Cortex of kidney (tissue), 1 donor: ENCODE measurements around the gene HOXB3.

ENCODE experiments used
- DNase-seq: peaks from one replicate; lab custom pipeline; 2025; lab: John Stamatoyannopoulos, UW

HOXB3 gene

DNA sequence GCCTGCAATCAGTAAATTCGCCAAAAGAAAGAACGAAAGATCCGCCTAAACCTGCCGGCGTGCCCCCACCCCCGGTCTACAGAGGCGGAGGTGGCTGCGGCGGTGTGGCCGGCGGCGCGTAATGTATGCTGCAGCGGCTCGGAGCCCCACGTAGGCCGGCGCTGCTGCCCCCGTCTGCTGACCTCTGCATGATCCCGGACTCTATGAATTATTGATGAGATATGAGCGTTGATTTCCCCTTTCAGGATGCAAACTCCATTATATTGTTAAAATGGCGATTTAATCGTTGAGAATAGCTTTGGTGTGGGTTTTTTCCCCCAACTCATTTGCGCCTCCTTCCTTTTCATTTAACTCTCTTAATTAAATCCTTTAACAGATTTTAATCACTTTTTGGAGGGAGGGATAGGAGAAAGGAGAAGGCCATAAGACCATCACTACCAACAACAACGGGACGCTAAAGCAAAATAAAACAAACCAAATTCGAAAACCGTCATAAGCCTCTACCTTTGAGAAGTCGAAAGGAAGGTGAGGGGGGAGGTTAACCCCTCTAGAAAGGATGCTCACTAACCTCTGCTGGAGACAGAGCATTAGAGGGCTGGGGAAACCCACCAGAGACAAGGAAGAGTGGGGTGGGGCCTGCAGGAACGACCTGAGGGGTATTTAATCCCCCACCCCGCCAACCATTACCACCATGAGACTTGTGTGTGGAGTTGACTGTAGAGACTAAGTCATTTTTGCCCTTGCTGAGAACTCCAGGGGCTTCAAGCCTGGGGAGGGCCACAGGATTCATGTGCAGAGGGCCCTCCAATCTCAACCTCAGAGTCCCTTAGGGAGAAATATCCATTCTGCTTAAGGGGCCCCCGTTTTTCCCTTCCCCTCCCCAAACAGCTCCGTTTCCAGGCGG lies 3.4 kb downstream of the HOXB3 start:
- no peak for DNase-seq

DNA sequence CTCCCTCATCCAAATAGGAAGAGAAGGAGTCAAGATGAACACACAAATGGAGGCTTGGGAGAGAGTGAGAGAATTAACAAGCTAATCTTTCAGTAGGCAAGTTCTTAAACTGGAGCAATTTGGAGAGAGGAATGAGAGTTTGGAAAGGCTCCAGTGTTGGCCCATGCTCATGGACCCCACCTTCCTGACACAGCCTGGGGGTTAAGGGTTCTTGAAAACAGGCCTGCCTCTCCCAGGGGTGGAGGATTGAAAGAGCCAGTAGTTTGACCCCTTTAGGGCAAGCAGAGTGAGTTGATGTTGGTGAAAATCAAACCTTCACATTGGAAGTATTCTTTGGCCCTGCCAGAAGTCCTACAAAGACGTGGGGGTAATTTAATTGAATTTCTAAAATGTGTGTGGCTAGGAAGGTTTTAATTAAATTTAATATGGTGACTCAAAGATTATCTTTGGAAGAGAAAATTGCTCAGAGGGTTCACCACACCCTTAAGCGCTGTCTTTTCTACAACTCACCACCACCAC lies 5.8 kb downstream of the HOXB3 start:
- no peak for DNase-seq

DNA sequence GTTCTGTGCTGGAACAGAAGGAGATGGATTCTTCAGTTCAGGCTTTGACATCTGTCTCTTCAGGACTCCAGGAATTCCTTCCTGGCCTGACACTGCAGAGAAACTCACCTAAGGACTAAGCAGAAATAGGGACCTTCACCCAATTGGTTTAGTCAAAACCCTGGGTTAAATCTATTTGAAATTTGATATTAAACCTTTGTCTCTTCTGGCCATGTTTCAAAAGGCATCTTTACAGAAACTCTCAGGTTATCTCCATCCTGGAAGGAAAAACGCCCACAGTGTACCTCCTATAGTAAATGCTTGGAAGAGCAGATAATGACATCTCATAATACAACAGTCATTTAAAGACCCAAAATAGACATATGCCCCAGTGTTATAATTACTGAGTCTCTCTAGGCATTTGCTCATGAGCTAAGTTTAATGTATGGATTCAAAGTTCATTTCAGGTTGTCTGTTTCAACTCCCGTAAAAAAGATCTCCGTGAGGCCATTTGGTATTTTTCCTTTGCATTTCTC lies 6.3 kb downstream of the HOXB3 start:
- DNase-seq, result no peak

DNA sequence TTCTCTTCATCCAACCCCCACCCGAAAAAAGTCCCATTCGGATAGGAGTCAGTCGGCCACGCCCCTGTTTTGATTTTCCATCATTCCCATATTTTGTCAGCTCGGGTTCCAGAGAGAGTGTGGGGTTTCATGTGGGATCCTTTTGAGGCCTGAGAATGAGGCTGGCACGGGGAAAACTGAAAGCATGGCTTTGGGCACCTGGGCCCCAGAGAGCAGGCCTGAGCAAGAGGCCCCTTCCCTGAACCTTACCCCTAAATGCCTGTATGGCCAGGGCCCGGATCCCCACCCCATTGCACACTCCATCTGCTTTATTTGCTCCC lies 7.3 kb downstream of the HOXB3 start:
- DNase-seq, result no peak

DNA sequence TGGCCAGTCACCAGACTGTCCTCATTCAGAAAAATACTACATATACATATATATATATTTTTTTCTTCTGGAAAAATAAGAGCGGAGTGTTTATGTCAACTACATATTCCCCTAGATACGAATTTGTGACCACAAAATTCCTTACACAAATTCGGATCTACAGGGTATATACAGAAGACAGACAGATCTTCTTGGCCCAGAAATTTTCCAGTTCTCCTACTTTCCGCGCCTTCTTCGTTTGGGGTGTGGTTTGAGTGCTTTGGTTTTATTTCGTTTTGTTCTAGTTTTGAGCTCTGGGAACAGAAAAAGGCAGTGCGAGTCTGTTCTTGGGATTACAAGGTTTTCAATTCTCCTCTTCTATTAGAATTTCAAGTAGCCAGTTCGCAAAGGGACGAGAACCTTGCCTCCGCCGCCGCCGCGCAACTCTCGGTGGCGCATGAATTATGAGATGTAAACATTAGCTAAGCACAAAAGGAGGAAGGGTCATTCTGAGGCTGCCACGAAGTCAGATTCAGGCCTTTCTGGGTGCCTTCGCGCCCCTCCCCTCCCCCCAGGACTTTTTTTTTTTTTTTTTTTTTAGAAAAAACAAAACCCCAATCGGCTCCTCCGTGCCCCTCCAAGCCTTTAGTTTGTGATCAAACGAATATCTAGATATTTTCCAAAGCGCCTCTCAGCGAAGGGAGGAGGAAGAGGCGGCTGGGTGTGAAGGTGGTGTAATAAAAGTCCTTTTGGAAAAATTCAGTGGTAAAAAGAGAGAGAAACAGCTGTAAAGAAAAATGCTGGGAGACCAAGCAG lies 10.1 kb downstream of the HOXB3 start:
- no peak for DNase-seq

DNA sequence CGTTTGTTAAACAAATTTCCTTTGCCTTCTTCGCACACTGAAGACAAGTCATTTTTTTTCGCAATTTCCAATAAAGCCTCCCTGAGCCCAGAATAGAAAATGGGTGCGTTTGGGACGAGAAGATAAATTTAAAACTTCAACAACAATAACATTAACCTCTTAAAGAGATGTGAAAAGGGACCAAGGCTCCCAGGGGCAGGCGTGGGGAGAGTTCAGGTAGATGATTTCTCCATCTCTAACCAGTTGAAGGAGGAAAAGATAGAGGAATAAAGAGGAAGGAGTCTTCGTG lies 10.6 kb downstream of the HOXB3 start:
- no peak for DNase-seq

DNA sequence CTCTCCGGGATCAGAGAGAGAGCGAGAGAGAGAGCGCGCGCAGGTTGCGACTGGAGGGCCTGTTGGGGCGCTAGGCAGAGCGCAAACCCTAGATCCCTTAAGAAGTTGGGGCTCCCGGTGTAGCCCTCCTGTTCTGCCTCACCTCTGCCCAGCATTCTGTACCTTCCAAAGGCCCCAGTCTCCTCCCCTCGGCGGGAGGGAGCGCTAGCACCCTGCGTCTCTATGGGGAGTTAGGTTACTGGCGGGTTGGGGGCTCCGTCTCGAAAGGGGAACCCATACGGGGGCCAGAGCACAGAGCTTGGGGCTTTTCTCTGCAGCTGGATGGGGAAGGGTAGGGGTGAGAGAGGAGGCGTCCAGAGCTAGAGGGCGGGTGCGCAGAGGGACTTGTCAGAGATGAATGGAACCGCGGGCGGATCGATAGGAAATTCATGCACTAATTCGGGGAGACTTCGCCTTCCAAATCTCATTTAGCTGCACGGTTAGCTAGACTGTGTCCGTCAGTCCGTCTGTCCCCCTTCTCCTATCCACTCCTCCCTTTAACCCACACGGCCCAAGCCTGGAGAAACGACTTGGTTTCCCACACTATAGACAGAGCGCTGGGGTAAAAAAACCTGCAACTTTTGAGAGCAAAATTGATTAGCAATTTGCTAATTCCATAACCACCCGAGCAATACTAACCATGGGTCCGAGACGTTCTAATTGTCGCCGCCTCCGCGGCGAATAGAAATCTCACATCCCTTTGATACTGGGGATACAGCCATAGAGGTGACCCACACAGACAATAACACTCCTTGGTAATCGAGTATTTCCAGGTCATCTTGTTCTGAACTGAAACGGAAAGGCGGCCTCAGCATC lies 11.2 kb downstream of the HOXB3 start:
- no peak for DNase-seq

DNA sequence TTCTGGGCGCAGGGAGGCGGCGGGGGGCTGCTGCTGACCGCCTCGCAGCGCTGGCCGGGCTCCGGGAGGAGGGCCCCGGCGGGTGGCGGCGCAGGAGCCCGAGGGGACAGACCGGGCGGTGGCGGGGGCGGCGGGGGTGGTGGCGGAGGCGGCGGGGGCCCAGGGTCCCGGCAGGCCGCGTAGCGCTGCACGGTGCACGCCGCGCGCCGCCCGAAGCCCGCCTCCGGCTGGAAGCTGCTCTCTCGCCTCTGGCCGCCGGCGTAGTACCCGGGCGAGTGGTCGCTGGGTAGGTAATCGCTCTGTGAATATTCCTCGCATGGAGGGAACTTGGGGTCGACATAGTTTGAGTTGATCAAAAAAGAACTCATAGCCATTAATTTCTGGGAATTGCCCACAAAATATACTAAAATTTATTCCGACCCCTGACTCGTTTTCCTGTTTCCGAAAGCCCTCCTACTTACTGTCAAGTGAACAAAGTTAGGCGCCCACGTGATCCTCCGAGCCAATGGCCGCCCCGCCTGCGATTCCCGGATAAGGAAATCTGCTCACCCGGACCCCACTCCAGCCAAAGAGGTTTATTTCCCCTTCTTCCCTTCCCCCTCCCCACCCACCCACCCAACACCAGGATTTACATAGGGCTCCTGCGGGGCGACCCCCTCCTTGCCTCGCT lies 12.0 kb downstream of the HOXB3 start, which contains the start of gene HOXB4:
Gene HOXB4 (minus strand): TSS at position 405 of the 670 bp plus-strand sequence. CDS start 31 bp downstream, at position 374.
- no peak for DNase-seq

DNA sequence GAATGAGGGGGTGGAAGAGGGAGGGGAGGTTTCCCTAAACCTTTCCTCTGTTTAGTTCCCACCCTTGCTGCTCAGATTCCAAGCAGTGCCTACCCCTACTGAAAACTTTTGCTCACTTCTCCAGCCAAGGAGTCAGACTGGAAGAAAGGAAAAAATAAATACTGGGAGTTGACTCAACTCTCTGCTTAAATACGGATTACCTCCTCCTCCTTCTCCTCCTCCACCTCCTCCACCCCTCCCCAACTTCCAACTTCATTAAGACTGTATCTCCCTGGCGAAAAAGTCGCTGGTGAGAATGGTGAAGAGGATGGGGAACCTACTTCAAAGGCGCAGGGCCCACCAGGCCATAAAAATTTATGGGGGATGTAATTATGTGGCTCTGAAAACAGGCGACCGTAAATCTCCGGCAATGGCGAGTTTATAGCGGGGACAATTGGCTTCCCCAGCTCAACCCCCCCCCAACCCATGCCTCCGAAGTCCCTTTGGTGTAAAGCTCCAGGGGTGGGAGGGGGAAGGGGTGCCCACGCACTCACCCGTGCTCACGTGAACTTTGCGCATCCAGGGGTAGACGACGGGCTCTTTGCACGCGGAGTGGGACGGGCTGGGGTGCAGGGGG lies 12.6 kb downstream of the HOXB3 start:
- no peak for DNase-seq

DNA sequence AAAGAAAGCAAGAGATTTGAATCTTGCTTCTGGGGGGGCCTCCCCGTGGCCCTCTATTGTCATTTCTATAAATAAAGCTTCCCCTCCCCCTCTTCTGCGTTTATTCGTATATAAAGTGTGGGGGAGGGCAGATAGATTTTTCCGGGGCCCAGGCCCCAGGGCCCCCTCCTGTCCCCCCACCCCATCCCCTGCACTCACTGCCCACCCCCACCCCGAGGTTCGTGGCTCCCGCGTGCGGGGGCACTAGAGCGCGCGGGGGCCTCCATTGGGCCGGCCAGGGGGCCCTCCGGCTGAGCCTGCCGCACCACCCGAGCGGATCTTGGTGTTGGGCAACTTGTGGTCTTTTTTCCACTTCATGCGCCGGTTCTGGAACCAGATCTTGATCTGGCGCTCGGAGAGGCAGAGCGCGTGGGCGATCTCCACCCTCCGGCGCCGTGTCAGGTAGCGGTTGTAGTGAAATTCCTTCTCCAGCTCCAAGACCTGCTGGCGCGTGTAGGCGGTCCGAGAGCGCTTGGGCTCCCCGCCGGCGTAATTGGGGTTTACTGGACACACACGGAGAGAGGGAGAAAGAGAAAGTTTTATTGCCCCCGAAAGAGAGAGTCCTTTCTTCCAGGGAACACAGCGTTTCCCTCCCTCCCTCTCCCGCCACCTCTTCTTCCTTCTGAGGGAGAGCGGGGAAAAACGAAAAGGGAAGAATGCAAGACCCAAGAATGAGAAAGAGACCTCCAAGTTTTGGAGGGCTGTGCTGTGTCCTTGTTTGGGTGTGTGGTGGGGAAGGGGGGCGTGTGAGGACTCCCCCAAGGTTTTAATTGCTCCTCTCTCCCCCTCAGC lies 13.3 kb downstream of the HOXB3 start:
- no peak for DNase-seq

DNA sequence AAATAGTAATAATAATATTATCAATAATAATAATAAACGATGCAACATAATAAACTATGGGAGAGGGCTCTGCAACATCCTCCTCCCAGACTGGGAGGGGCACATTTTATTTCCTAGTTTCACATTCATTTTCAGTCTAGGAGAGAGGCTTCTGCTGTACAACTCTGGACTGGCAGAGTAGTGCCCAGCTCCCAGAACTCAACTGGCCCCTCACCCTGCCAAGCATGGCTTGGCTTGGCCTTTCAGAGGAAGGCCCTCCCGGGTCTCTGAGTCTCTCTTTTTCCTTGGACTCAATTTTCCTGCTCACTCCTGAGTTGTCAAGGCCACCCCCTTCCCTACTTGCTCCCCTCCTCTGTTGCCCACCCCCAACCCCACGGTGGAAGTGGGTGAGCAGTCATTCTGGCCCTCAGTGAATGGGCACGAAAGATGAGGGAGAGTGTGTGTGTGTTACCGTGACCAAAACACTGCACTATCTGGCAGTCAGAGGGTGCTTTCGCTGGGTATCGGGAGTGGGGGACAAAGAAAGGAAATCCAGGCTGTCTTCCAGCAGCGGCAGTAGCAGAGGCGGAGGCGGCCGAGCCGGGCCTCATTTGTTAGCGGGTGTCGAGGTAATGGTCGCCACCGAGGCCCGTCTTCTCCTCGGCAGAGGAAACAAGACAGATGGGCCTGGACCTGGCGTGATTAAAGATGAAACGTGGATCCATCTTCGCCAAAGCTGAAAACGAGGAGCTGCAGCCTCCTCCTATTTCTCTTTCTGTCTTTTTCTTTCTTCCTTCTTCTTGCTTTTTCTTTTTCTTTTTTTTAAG lies 14.2 kb downstream of the HOXB3 start:
- no peak for DNase-seq

DNA sequence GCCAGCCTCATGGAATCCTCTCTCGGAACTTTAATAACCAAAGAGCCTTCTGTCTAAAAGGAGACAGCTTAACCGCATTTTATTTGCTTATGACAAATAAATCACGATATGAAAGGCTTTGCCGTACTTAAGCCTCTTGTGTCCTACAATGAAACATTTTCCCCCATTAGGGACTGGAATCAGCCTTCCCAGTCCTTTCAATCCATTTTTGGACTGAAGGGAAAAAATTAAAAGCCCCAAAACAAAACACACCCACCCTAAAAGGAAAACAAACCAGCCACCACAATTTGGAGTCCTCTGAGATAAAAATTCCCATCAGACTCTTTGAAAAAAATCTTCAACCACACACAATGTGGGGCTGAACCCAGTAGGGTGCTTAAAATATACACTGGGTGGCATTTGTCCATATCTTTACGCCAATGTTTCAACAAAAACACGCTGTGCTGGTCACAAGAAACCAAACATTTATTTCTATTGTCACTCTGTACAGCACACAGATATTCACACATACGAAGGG lies 14.9 kb downstream of the HOXB3 start:
- no peak for DNase-seq

DNA sequence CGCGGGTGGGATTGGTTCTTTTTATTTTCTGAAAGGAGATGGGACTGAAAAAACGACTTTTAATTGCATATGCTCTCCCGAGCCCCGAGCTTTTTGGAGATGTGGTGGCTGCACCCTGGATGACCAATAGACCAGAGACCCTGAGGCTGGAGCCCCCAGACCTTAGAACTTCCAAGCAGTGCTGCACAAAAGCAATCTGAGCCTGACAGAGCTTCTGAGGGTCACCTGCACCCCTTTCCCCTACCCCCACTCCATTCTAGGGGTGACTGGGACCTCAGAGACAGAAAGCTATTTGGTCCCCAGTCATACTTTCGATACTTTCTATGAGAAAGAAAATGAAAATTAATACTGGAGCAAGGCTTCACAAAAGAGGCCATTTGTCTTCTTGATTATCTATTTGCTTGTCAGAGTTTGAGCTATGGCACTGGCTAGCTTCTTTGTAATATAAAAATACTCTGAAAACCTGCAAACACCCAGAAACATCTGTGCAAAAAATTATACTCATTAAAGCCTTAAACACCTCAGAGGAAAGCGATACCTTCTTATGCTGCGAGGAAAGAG lies 15.5 kb downstream of the HOXB3 start:
- no peak for DNase-seq

DNA sequence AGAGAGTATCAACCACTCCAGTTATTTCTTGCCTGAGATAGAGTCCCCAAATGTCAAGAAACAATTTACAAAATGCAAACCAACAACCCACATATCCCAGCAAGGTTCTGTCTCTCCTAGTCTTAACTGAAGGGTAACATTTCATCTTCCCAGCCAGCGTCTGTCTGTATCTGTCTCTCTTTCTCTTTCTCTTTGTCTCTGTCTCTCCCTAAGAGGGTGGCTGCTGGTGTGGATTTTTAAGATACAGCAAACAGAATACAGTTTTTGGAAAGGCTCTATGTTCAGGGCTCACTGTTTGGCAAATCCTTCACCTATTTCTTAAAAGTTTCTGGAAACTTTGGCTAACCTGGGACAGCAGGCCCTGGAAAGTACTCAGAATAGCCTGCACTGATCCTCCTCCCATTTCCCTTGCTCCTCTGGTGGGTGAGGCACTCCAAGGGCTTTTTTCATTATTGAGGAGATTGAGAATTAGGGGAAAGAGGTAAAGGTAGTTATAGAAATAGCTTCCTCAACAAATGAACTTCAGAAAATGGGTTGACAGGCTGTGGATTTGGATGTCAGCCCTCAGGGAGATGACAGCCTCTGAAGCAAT lies 18.1 kb downstream of the HOXB3 start:
- no peak for DNase-seq

DNA sequence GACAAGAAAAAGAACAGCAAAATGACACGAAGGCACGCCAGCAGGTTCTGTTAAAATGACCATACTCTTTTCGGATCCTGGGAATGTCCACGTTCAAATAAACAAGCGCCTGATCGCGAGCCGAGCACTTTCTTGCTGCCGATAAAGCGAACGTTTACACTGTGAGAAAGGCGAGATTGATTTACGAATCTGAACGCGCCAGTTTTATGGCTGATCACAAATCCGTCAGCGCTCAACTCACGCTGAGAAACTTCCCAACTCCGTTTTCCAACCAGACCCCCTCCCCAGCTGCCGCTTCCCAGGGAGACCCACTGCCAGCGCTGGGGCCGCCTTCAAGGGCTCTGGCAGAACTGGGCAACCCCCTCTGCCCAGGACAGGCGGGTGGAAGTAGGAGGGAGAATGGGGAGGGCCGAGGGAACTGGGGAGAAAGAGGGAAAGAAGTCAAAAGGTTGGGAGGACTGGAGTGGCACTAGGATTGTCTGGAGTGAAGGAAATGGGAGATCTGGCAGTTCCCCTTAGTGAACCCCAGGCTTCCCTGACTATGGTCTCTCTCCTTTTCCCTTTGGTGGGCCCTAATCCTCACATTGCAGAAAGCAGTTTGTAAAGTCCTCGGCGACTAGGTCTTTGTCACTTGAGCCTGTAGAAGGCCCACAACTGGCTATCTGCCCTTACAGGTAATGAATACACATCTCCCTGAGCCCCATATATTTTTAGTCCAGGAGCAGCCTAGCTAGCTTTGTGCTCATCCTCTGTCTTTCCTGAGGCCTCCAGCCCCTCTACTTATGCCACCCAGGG lies 18.8 kb downstream of the HOXB3 start:
- no peak for DNase-seq

DNA sequence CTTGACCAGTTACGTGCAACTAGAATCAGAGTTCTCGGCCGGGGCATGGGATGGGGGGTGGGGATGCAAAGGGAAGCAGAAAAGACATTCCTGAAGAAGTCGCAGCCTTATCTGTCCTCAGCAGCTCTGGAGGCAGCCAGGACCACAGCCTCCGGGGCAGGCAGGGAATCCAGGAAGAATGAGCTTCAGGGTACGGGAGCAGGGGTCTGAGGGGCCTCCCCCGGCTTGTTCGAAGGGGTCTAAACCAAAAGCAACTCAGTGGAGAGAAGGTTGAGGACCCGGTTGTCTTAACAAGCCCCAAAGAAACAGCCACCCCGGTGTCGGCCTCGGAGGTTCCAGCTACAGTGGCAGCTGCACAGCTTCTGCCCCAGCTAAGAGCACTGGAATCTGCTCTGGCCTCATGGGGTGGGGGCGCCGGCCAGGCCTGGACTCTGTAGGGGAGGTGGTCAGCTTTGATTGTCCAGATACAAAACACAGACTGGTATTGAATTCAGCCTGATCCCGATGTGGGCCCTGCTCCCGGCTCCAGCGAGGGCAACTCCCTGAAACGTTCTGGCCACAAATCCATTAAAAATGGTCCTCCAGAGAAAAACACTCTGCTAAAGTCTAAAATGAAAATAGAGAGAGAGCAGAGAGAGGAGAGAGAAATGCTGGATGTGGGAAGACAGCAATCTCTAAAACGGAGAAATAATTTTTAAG lies 19.6 kb downstream of the HOXB3 start:
- DNase-seq, result no peak
